ENCODE results near the gene TNRC18. TPM values are rescaled to one million over a fixed set of nuclear protein-coding genes. Genes with fewer than 3 reads are reported as not detected.

The TNRC18 gene
- polyA plus RNA-seq, 3 donors: 0.64 to 49.9 (median 0.70) TPM

- H3K27me3 Mint-ChIP-seq (ENCODE audit: low read depth in 3 of 3): peaks cover 20 to 36% (median 26%) of the 10 kb centered on the region in 3 donors
- peaks cover 24% of the 10 kb centered on the region for H3K4me1 Mint-ChIP-seq
- H3K36me3 Mint-ChIP-seq: peaks cover 4 to 8% of the 10 kb centered on the region in 2 donors
- no peaks in the 10 kb centered on the region for H3K36me3 ChIP-seq (replicated peaks in 1 of 2; ENCODE audit: control insufficient read depth in 1 of 2, insufficient read depth in 2 of 2, low read length in 2 of 2)
- H3K27ac ChIP-seq (ENCODE audit: low read depth in 1 of 2, low read length in 2 of 2): no peak overlapping the region
- peaks cover 0 to 13% of the 10 kb centered on the region in 2 donors for H3K27me3 ChIP-seq (ENCODE audit: control insufficient read depth in 2 of 2, insufficient read depth in 2 of 2, low read length in 2 of 2)
- no peak overlapping the region for H3K4me2 ChIP-seq (replicated peaks; ENCODE audit: extremely low read depth, low read length, poor library complexity, severe bottlenecking)
- intact Hi-C loops (cut with micrococcal nuclease): no loop called here
- H3K4me3 Mint-ChIP-seq: no peak overlapping the region
- TF ChIP-seq CTCF (IDR thresholded peaks at IDR 0.05): no peak
- no peaks in the 10 kb centered on the region for H3K9me3 ChIP-seq (replicated peaks in 1 of 2; ENCODE audit: control insufficient read depth in 1 of 2, insufficient read depth in 1 of 2, low read length in 2 of 2)
- peaks cover 4% of the 10 kb centered on the region for H4K20me1 ChIP-seq (ENCODE audit: insufficient read depth, low read length)
- H3K4me1 ChIP-seq (ENCODE audit: control insufficient read depth in 1 of 2, insufficient read depth in 2 of 2, low read length in 2 of 2): peaks cover 15 to 17% of the 10 kb centered on the region in 2 donors
- no peak overlapping the region for H3K4me3 ChIP-seq (replicated peaks in 1 of 3; ENCODE audit: low read depth in 2 of 3, low read length in 3 of 3)
- peaks cover 2 to 11% (median 5%) of the 10 kb centered on the region in 7 donors for H3K9me3 Mint-ChIP-seq
- no peaks in the 10 kb centered on the region for H3K79me2 ChIP-seq (ENCODE audit: insufficient read depth, low read length)
- H2AFZ ChIP-seq (ENCODE audit: insufficient read depth, low read depth, low read length, poor library complexity, severe bottlenecking): no peak overlapping the region
- WGBS (ENCODE audit: insufficient coverage): 86% methylated on average over 5 of the region's 14 CpGs
- H3K27ac Mint-ChIP-seq: no peak overlapping the region
- H3K9ac ChIP-seq (ENCODE audit: insufficient read depth, low read length, poor library complexity, severe bottlenecking): no peak overlapping the region
- peak in 1 of 3 donors; percentile 52 for DNase-seq
Observed at GRCh38 chr7:5452937-5453540, 29.4 kb upstream of the TNRC18 start.

- H3K27ac Mint-ChIP-seq: peak overlapping the region in 1 of 7 donors; percentile 75
- intact Hi-C loops (cut with micrococcal nuclease): no loop called here
Observed at GRCh38 chr7:5452470-5452899, 28.9 kb upstream of the TNRC18 start.

More at GRCh38 chr7:5452470-5452899, 28.9 kb upstream of the TNRC18 start:
- Mint-ChIP-seq H3K36me3 (peaks cover 4 to 8% of the 10 kb centered on the region in 2 donors), H3K4me3 (no peak overlapping the region), H3K27me3 (ENCODE audit: low read depth in 3 of 3) (peaks cover 18 to 30% (median 26%) of the 10 kb centered on the region in 3 donors), H3K4me1 (peaks cover 19% of the 10 kb centered on the region), H3K9me3 (peaks cover 2 to 11% (median 5%) of the 10 kb centered on the region in 7 donors)
- Histone ChIP-seq H4K20me1 (ENCODE audit: insufficient read depth, low read length) (peaks cover 4% of the 10 kb centered on the region), H2AFZ (ENCODE audit: insufficient read depth, low read depth, low read length, poor library complexity, severe bottlenecking) (no peak overlapping the region), H3K9me3 (replicated peaks in 1 of 2; ENCODE audit: control insufficient read depth in 1 of 2, insufficient read depth in 1 of 2, low read length in 2 of 2) (no peaks in the 10 kb centered on the region), H3K27me3 (ENCODE audit: control insufficient read depth in 2 of 2, insufficient read depth in 2 of 2, low read length in 2 of 2) (peaks cover 0 to 13% of the 10 kb centered on the region in 2 donors), H3K36me3 (replicated peaks in 1 of 2; ENCODE audit: control insufficient read depth in 1 of 2, insufficient read depth in 2 of 2, low read length in 2 of 2) (no peaks in the 10 kb centered on the region), H3K9ac (ENCODE audit: insufficient read depth, low read length, poor library complexity, severe bottlenecking) (no peak overlapping the region), H3K4me3 (replicated peaks in 1 of 3; ENCODE audit: low read depth in 2 of 3, low read length in 3 of 3) (no peak overlapping the region), H3K4me2 (replicated peaks; ENCODE audit: extremely low read depth, low read length, poor library complexity, severe bottlenecking) (no peak overlapping the region), H3K79me2 (ENCODE audit: insufficient read depth, low read length) (no peaks in the 10 kb centered on the region), H3K4me1 (ENCODE audit: control insufficient read depth in 1 of 2, insufficient read depth in 2 of 2, low read length in 2 of 2) (peaks cover 10 to 12% of the 10 kb centered on the region in 2 donors), H3K27ac (ENCODE audit: low read depth in 1 of 2, low read length in 2 of 2) (no peak overlapping the region)
- 95% methylated on average over 12 of the region's 12 CpGs for WGBS (ENCODE audit: insufficient coverage)
- TF ChIP-seq CTCF (IDR thresholded peaks at IDR 0.05): no peak
- DNase-seq: no peak

Data from CD14-positive monocyte (primary cell).